ENCODE results near the gene ZNF570. TPM values are rescaled to one million over a fixed set of nuclear protein-coding genes. Genes with fewer than 3 reads are reported as not detected.
A peak's percentile ranks its signal among the peaks of the same experiment; 100 is the strongest.

The ZNF570 gene
- 1 to 10 TPM; 3.2 to 3.8 (median 3.3) TPM for total RNA-seq

GRCh38 chr19:37468961-37469777 lies at the start of gene ZNF570:
TSS of gene ZNF570 (plus strand) at chr19:37469356. CDS start at chr19:37470355, 999 bp downstream.
- Mint-ChIP-seq H3K4me1 (ENCODE audit: low read depth) (peaks cover 39% of the 10 kb centered on the region), H3K36me3 (ENCODE audit: insufficient read depth) (peaks cover 21% of the 10 kb centered on the region), H3K27me3 (ENCODE audit: low read depth) (no peaks in the 10 kb centered on the region), H3K4me3 (peak within 1 kb of the TSS; percentile 94), H3K9me3 (peaks cover 11% of the 10 kb centered on the region)
- ATAC-seq = peak; percentile 75
- peak; percentile 81 for DNase-seq

DNA sequence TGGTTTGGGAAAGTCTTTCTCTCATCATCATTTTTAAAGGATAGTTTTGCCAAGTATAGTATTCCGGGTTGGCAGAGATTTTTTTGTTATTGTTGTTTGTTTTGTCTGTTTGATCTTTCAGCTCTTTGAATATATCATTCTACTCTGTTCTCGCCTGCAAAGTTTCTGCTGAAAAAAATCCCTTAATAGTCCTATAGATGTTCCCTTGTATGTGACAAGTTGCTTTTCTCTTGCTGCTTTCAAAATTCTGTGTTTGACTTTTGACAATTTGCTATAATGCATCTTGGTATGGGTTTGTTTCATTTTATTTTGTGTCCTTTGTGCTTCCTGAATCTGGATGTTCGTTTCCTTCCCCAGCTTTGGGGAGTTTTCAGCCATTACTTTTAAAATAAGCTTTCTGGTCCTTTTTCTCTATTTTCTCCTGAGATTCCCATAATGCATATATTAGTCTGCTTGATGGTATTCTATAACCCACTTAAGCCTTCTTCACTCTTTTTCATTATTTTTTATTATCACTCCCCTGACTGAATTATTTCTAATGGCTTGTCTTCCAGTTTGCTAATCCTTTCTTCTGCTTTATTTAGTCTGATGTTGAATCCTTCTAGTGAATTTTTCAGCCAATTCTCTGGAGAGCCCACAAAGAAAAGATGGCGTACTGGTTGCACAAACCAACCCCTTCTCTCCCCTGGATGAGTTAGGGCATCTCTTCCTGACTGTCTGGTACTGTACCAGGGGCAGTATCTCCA lies 16.5 kb upstream of the ZNF570 start:
- DNase-seq (no peak), ATAC-seq (no peak)
- Mint-ChIP-seq H3K36me3 (ENCODE audit: insufficient read depth) (peaks cover 44% of the 10 kb centered on the region), H3K4me1 (ENCODE audit: low read depth) (no peaks in the 10 kb centered on the region), H3K4me3 (no peak overlapping the region), H3K27me3 (ENCODE audit: low read depth) (no peaks in the 10 kb centered on the region), H3K9me3 (peaks cover 73% of the 10 kb centered on the region)

DNA sequence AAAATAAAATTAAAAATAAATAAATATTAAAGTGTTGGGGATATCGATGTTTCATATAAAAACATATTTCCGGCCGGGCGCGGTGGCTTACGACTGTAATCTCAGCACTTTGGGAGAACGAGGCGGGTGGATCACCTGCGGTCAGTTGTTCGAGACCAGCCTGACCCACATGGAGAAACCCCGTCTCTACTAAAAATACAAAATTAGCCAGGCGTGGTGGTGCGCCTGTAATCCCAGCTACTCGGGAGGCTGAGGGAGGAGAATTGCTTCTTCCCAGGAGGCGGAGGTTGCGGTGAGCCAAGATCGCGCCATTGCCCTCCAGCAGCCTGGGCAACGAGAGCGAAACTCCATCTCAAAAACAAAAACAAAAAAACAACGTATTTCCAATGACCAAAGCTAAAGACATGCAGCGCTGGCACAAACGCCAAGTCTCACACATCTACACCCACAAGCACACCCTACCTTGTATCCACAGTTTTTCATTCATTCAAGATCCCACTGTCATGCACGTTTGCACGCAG lies 2.8 kb upstream of the ZNF570 start:
- H3K4me1 Mint-ChIP-seq (ENCODE audit: low read depth) = peaks cover 39% of the 10 kb centered on the region
- DNase-seq (no peak), ATAC-seq (no peak)
- H3K27me3 Mint-ChIP-seq (ENCODE audit: low read depth) = no peaks in the 10 kb centered on the region
- peaks cover 11% of the 10 kb centered on the region for H3K9me3 Mint-ChIP-seq
- H3K4me3 Mint-ChIP-seq = peak overlapping the region; percentile 98
- peaks cover 21% of the 10 kb centered on the region for H3K36me3 Mint-ChIP-seq (ENCODE audit: insufficient read depth)

DNA sequence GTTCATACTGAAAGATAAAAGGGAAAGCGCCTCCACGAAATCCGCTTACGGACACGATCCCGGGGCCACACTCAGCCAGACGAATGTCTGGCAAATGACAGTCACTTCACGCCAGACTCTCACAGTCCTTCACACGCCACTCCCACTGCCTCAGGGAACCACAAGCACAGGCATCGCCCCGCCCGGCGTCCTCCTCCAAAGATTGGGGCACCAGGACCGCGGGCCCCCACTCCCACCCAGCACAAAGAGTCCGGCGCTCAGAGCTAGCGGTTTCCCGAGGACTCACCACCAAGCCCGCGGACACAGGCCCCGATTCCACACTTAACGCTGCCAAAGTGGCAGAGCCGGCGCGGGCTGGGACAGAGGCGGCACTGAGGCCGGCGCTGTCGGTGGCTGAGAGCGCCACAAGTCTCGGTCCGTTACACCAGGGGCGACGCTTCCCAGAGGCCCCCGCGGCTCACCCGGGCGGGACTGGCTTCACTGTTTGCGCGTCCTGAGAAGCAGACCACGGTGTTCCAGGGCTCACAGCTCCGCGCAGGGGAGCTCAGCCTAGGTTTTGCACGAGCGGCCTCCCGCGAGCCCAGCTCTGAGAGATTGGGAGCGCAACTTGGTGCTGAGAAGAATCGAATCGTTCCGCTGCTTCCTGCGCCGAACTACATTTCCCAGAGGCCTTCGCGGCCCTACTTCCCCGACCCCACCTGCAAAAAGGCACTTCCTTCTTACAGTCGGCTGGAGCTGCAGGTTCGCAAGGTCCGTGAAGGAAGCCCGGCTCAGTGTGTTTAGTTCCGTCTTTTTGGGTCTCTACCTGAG lies 2.2 kb upstream of the ZNF570 start, which contains the start of gene ZNF569:
Gene ZNF569, minus strand, starts transcription at position 647 of the 810 bp plus-strand sequence. CDS start 22,523 bp downstream, outside the sequence.
- Mint-ChIP-seq H3K9me3 (peaks cover 11% of the 10 kb centered on the region), H3K4me1 (ENCODE audit: low read depth) (peaks cover 39% of the 10 kb centered on the region), H3K27me3 (ENCODE audit: low read depth) (no peaks in the 10 kb centered on the region), H3K36me3 (ENCODE audit: insufficient read depth) (peaks cover 21% of the 10 kb centered on the region), H3K4me3 (peak within 1 kb of the TSS; percentile 98)
- peak; percentile 79 for DNase-seq
- peak; percentile 74 to 77 for ATAC-seq

DNA sequence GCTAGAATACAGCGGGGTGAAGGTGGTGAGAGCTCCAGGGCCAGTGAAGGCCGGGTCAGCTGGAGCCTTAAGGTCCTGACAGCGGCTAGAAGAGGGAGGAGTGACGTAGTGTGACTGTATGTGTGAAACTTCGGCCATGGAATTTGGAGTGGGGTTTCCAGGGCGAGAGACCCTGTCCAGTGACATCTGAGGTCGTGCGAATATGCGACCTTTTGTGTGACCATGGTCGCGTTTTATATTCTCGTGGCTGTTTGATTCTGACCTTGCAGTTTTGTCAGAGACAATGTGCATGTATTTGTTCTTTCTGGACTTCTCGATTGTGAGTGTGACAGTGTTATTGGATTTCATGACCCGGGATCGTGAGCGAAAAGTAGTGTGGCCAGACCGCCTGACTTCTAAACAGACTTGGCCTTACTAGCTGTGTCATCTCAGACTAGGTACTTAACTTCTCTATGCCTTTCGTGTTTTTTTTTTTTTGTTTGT lies 1.5 kb upstream of the ZNF570 start:
- peaks cover 39% of the 10 kb centered on the region for H3K4me1 Mint-ChIP-seq (ENCODE audit: low read depth)
- no peak for ATAC-seq
- peaks cover 21% of the 10 kb centered on the region for H3K36me3 Mint-ChIP-seq (ENCODE audit: insufficient read depth)

GRCh38 chr19:37470216-37470615 lies 1.1 kb downstream of the ZNF570 start:
- Mint-ChIP-seq H3K4me3 (peak overlapping the region; percentile 94), H3K9me3 (peaks cover 5% of the 10 kb centered on the region), H3K4me1 (ENCODE audit: low read depth) (peaks cover 35% of the 10 kb centered on the region), H3K27me3 (ENCODE audit: low read depth) (no peaks in the 10 kb centered on the region), H3K36me3 (ENCODE audit: insufficient read depth) (peaks cover 12% of the 10 kb centered on the region)
- no peak for ATAC-seq
- no peak for DNase-seq

More for the DNA sequence above, 1.5 kb upstream of the ZNF570 start:
- H3K27me3 Mint-ChIP-seq (ENCODE audit: low read depth) = no peaks in the 10 kb centered on the region
- H3K4me3 Mint-ChIP-seq = peak overlapping the region; percentile 98
- DNase-seq = no peak
- peaks cover 11% of the 10 kb centered on the region for H3K9me3 Mint-ChIP-seq

DNA sequence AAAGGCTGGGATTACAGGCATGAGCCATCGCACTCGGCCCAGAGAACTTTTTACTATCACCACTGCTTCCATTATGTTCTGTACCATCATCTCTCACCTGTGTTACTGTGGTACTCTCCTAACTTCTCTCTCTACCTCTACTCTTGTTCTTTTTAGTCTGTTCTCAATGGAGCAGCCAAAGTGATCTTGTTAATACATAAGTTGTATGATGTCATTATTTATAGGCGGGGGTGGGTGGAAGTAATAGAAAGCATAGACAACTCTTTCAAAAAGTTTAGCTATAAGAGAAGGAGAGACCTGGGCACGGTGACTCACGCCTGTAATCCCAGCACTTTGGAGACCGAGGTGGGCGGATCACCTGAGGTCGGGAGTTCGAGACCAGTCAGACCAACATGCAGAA lies 3.0 kb downstream of the ZNF570 start:
- H3K27me3 Mint-ChIP-seq (ENCODE audit: low read depth) = no peaks in the 10 kb centered on the region
- peaks cover 25% of the 10 kb centered on the region for H3K4me1 Mint-ChIP-seq (ENCODE audit: low read depth)
- H3K36me3 Mint-ChIP-seq (ENCODE audit: insufficient read depth) = peaks cover 26% of the 10 kb centered on the region
- peaks cover 23% of the 10 kb centered on the region for H3K9me3 Mint-ChIP-seq
- DNase-seq = no peak
- ATAC-seq = no peak
- no peak overlapping the region for H3K4me3 Mint-ChIP-seq

GRCh38 chr19:37484406-37485168 lies 15.4 kb downstream of the ZNF570 start:
- H3K9me3 Mint-ChIP-seq = peaks cover 64% of the 10 kb centered on the region
- H3K4me1 Mint-ChIP-seq (ENCODE audit: low read depth) = no peaks in the 10 kb centered on the region
- no peaks in the 10 kb centered on the region for H3K27me3 Mint-ChIP-seq (ENCODE audit: low read depth)
- no peak overlapping the region for H3K4me3 Mint-ChIP-seq
- no peak for ATAC-seq
- H3K36me3 Mint-ChIP-seq (ENCODE audit: insufficient read depth) = peaks cover 58% of the 10 kb centered on the region
- DNase-seq = no peak

- Mint-ChIP-seq H3K27me3 (ENCODE audit: low read depth) (no peaks in the 10 kb centered on the region), H3K4me1 (ENCODE audit: low read depth) (no peaks in the 10 kb centered on the region), H3K4me3 (no peak overlapping the region), H3K9me3 (peaks cover 44% of the 10 kb centered on the region), H3K36me3 (ENCODE audit: insufficient read depth) (peaks cover 15% of the 10 kb centered on the region)
- no peak for ATAC-seq
- no peak for DNase-seq
Measured at GRCh38 chr19:37492213-37492612, 23.1 kb downstream of the ZNF570 start.

- H3K9me3 Mint-ChIP-seq = peaks cover 25% of the 10 kb centered on the region
- H3K36me3 Mint-ChIP-seq (ENCODE audit: insufficient read depth) = peaks cover 31% of the 10 kb centered on the region
- no peaks in the 10 kb centered on the region for H3K27me3 Mint-ChIP-seq (ENCODE audit: low read depth)
- H3K4me1 Mint-ChIP-seq (ENCODE audit: low read depth) = no peaks in the 10 kb centered on the region
- no peak overlapping the region for H3K4me3 Mint-ChIP-seq
- ATAC-seq (peak; percentile 5 to 9), DNase-seq (peak; percentile 71)
Measured at GRCh38 chr19:37505958-37506386, 36.8 kb downstream of the ZNF570 start.

DNA sequence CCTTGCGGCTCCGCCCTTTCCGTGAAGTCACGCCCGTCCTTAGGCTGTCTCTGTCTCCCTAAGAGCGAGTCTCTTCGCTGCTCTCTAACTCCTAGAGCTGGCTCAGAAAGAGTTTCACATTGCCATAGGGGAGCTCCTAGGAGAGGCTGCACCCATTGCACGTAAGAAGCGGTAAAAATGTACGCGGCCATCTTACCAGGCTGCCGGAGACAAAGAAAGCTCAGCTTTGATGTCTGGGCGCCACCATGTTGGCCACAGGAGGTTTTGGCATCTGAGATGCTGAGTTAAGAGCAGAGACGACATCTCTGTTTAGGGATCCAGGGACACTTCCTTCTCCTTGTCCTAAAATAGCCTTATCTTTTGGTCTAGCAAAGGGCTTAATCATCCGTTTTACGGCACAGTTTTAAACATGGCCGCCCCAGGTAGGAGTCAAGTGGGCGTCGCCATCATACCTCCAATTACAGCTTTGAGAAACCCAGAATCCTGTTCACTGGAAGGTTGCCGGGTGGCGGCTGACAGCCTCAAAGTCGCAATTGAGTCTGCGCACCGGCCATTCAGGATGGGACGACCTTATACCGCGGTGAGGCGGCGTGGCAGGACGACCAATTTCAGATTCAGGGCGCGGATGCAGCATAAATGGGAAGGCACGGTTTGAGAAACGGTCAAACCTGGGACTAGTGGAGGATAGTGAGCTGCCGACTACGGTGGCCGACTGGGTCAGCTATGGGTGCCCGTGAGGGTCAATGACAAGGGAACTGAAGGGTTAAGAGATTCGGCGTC lies 37.4 kb downstream of the ZNF570 start, which contains the start of gene ZNF793:
Gene ZNF793, plus strand, starts transcription at position 553 of the 780 bp plus-strand sequence. CDS start 16,501 bp downstream, outside the sequence.
- Mint-ChIP-seq H3K9me3 (peaks cover 25% of the 10 kb centered on the region), H3K4me1 (ENCODE audit: low read depth) (no peaks in the 10 kb centered on the region), H3K27me3 (ENCODE audit: low read depth) (no peaks in the 10 kb centered on the region), H3K36me3 (ENCODE audit: insufficient read depth) (peaks cover 35% of the 10 kb centered on the region), H3K4me3 (no peak within 1 kb of the TSS)
- DNase-seq (peak; percentile 73), ATAC-seq (peak; percentile 89 to 94)

- ATAC-seq = no peak
- Mint-ChIP-seq H3K36me3 (ENCODE audit: insufficient read depth) (peaks cover 34% of the 10 kb centered on the region), H3K4me3 (no peak overlapping the region), H3K9me3 (peaks cover 24% of the 10 kb centered on the region), H3K4me1 (ENCODE audit: low read depth) (no peaks in the 10 kb centered on the region), H3K27me3 (ENCODE audit: low read depth) (no peaks in the 10 kb centered on the region)
- DNase-seq = no peak
Measured at GRCh38 chr19:37507167-37507464, 38.0 kb downstream of the ZNF570 start.

Measured in activated T-cell treated with anti-CD3 and anti-CD28 coated beads, Interleukin-2, amount 50 U/mL, for 4 hours (primary cell).